GM12872 (cell line): ENCODE measurements around the gene TNNI3K.

Source experiments
- CTCF ChIP-seq: IDR thresholded peaks from 3 replicates; pipeline ENCODE4 v1.5.1; 2011; ENCODE audit warnings: low read depth, mild to moderate bottlenecking, low read length, moderate library complexity; ENCODE audit not compliant: insufficient read depth

The TNNI3K gene

GRCh38 chr1:74463333-74463988 lies 228.3 kb downstream of the TNNI3K start:
- TF ChIP-seq CTCF: no peak

GRCh38 chr1:74464037-74464436 lies 228.8 kb downstream of the TNNI3K start:
- no peak for TF ChIP-seq CTCF

- TF ChIP-seq CTCF: no peak
Observed at GRCh38 chr1:74465193-74465681, 230.1 kb downstream of the TNNI3K start.

GRCh38 chr1:74467786-74468377 lies 232.7 kb downstream of the TNNI3K start:
- TF ChIP-seq CTCF: no peak

- peak; percentile 46; the same call in 2 of the 3 replicates for TF ChIP-seq CTCF
Observed at GRCh38 chr1:74468982-74469603, 233.9 kb downstream of the TNNI3K start.

- no peak for TF ChIP-seq CTCF
Observed at GRCh38 chr1:74470251-74470650, 235.1 kb downstream of the TNNI3K start.

GRCh38 chr1:74470936-74471335 lies 235.7 kb downstream of the TNNI3K start:
- no peak for TF ChIP-seq CTCF
